A673 (cell line): ENCODE data around the gene CYP19A1.

ENCODE experiments used
- CTCF ChIP-seq: fragments of 300-800, 200-600 bp; sonication (generic); conservative IDR thresholded peaks from 2 replicates; pipeline ENCODE4 v1.5.1; 2017; ENCODE audit warnings: low read depth, mild to moderate bottlenecking, antibody characterized with exemption, low read length, moderate library complexity, mixed read lengths
- EZH2 ChIP-seq: fragments of 200-600 bp; sonication (generic); IDR thresholded peaks from 2 replicates; pipeline ENCODE4 v1.6.1; 2017; ENCODE audit warnings: borderline replicate concordance, low read depth, mild to moderate bottlenecking, mixed read lengths, antibody characterized with exemption, low read length; ENCODE audit not compliant: poor library complexity, severe bottlenecking

GRCh38 chr15:51269496-51269895 lies 68.9 kb downstream of the CYP19A1 start:
- TF ChIP-seq CTCF (no peak), EZH2 (no peak)
